Measurements from ENCODE around the gene CARD8. TPM values are rescaled to one million over a fixed set of nuclear protein-coding genes. Genes with fewer than 3 reads are reported as not detected.
"Not testable (repeated sequence)": the region's sequence is repeated elsewhere in the genome, so short reads cannot be mapped to it uniquely, and the experiment has no call there.

CARD8 gene
- total and polyA plus RNA-seq, 9 donors = 29.3 to 42.6 (median 35.7) TPM

GRCh38 chr19:48269617-48270026, 13.9 kb upstream of the CARD8 start:
- not testable (repeated sequence) for H3K9me3 ChIP-seq (replicated peaks; ENCODE audit: control insufficient read depth, low read depth, low read length); H3K36me3 ChIP-seq (ENCODE audit: control insufficient read depth, insufficient read depth, low read length); H3K27ac ChIP-seq (ENCODE audit: low read length); DNase-seq; H3K4me3 ChIP-seq (ENCODE audit: low read length); H3K4me1 ChIP-seq (ENCODE audit: control insufficient read depth, insufficient read depth, low read length); H3K27me3 ChIP-seq (ENCODE audit: control insufficient read depth, insufficient read depth, low read length)
- 51% methylated on average over 3 of the region's 6 CpGs for WGBS (ENCODE audit: insufficient coverage)

DNA sequence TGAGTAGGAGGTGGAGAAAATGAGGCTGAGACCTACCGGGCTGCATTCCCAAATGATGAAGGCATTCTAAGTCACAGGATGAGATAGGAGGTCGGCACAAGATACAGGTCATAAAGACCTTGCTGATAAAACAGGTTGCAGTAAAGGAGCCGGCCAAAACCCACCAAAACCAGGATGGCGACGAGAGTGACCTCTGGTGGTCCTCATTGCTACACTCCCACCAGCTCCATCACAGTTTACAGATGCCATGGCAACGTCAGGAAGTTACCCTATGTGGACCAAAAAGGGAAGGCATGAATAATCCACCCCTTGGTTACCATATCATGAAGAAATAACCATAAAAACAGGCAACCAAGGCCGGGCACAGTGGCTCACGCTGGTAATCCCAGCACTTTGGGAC, 9.6 kb upstream of the CARD8 start:
- H3K9me3 ChIP-seq (replicated peaks; ENCODE audit: control insufficient read depth, low read depth, low read length); H3K27ac ChIP-seq (ENCODE audit: low read length); H3K36me3 ChIP-seq (ENCODE audit: control insufficient read depth, insufficient read depth, low read length); DNase-seq; H3K27me3 ChIP-seq (ENCODE audit: control insufficient read depth, insufficient read depth, low read length); H3K4me1 ChIP-seq (ENCODE audit: control insufficient read depth, insufficient read depth, low read length); H3K4me3 ChIP-seq (ENCODE audit: low read length): not testable (repeated sequence)
- 26% methylated on average over 5 of the region's 8 CpGs for WGBS (ENCODE audit: insufficient coverage)

GRCh38 chr19:48260359-48260714, 4.6 kb upstream of the CARD8 start:
- H3K4me1 ChIP-seq (ENCODE audit: control insufficient read depth, insufficient read depth, low read length); DNase-seq; H3K9me3 ChIP-seq (replicated peaks; ENCODE audit: control insufficient read depth, low read depth, low read length); H3K27me3 ChIP-seq (ENCODE audit: control insufficient read depth, insufficient read depth, low read length); H3K27ac ChIP-seq (ENCODE audit: low read length); H3K4me3 ChIP-seq (ENCODE audit: low read length); H3K36me3 ChIP-seq (ENCODE audit: control insufficient read depth, insufficient read depth, low read length): not testable (repeated sequence)
- WGBS (ENCODE audit: insufficient coverage) = no CpG with 5 or more reads among the region's 8 CpGs

DNA sequence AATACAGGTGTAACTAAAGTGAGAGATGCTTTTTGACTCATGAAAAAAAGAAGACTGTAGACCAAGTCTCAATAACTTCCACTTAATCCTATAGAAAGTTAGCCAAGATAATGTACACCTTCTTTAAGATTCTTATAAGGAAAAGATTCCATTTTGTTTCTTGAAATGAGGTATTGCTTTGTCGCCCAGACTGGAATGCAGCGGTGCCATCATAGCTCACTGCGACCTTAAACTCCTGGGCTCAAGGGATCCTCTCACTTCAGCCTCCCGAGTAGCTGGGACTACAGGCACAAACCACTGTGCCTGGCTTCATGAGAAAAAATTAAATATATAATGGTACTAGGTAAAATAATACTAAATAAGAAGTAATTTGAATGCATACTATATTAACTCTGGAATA, 3.3 kb upstream of the CARD8 start:
- H3K4me3 ChIP-seq (ENCODE audit: low read length); H3K36me3 ChIP-seq (ENCODE audit: control insufficient read depth, insufficient read depth, low read length); H3K27ac ChIP-seq (ENCODE audit: low read length); H3K9me3 ChIP-seq (replicated peaks; ENCODE audit: control insufficient read depth, low read depth, low read length); DNase-seq; H3K27me3 ChIP-seq (ENCODE audit: control insufficient read depth, insufficient read depth, low read length): not testable (repeated sequence)
- 56% methylated on average over 3 of the region's 4 CpGs for WGBS (ENCODE audit: insufficient coverage)
- peaks cover 11% of the 10 kb centered on the region for H3K4me1 ChIP-seq (ENCODE audit: control insufficient read depth, insufficient read depth, low read length)

GRCh38 chr19:48258350-48258749, 2.6 kb upstream of the CARD8 start:
- H3K4me3 ChIP-seq (ENCODE audit: low read length) = no peak overlapping the region
- DNase-seq = no peak
- H3K27ac ChIP-seq (ENCODE audit: low read length) = peak overlapping the region; percentile 52

DNA sequence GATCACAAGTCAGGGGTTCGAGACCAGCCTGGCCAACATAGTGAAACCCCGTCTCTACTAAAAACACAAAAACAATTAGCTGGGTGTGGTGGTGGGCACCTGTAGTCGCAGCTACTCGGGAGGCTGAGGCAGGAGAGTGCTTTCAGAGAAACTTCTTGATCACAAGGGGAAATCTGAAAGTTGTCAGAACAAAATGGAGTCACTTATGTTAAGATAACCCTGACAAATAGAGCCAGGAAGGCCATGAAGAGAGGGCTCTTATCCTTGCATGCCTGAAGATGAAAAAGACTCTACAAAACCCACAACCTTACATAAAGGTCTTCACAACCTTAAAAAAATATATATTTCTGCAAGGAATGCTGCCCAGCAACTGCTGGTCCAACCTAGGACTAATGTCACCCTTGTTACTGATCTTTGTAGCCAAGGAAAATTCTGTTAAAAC, 1.2 kb downstream of the CARD8 start:
- DNase-seq = no peak
- Histone ChIP-seq H3K4me3 (ENCODE audit: low read length) (peak overlapping the region; percentile 94), H3K27me3 (ENCODE audit: control insufficient read depth, insufficient read depth, low read length) (no peaks in the 10 kb centered on the region), H3K9me3 (replicated peaks; ENCODE audit: control insufficient read depth, low read depth, low read length) (no peaks in the 10 kb centered on the region), H3K4me1 (ENCODE audit: control insufficient read depth, insufficient read depth, low read length) (peaks cover 9% of the 10 kb centered on the region), H3K27ac (ENCODE audit: low read length) (no peak overlapping the region), H3K36me3 (ENCODE audit: control insufficient read depth, insufficient read depth, low read length) (peaks cover 4% of the 10 kb centered on the region)
- no CpG with 5 or more reads among the region's 4 CpGs for WGBS (ENCODE audit: insufficient coverage)

More at GRCh38 chr19:48258350-48258749, 2.6 kb upstream of the CARD8 start:
- peaks cover 2% of the 10 kb centered on the region for H3K36me3 ChIP-seq (ENCODE audit: control insufficient read depth, insufficient read depth, low read length)
- 70% methylated on average over 1 of the region's 6 CpGs for WGBS (ENCODE audit: insufficient coverage)
- H3K9me3 ChIP-seq (replicated peaks; ENCODE audit: control insufficient read depth, low read depth, low read length) = no peaks in the 10 kb centered on the region
- H3K4me1 ChIP-seq (ENCODE audit: control insufficient read depth, insufficient read depth, low read length) = peaks cover 11% of the 10 kb centered on the region
- H3K27me3 ChIP-seq (ENCODE audit: control insufficient read depth, insufficient read depth, low read length) = no peaks in the 10 kb centered on the region

DNA sequence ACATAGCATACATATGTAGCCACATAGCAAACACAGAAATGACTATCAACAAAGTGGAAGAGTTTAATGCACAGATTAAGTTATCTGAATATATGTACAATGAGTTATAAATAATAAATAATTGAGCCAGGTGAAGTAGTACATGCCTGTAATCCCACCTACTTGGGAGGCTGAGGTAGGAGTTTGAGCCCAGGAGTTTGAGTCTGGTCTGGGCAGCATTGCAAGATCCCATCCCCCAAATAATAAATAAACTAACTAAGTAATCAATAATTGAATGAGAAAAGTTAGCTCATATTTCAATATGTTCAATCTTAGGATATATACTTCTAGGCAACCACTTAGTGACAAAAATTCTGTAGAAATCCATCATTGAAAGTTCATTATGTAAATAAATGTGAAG, 1.7 kb downstream of the CARD8 start:
- Histone ChIP-seq H3K27me3 (ENCODE audit: control insufficient read depth, insufficient read depth, low read length) (no peaks in the 10 kb centered on the region), H3K27ac (ENCODE audit: low read length) (no peak overlapping the region), H3K9me3 (replicated peaks; ENCODE audit: control insufficient read depth, low read depth, low read length) (no peaks in the 10 kb centered on the region), H3K4me1 (ENCODE audit: control insufficient read depth, insufficient read depth, low read length) (peaks cover 9% of the 10 kb centered on the region), H3K36me3 (ENCODE audit: control insufficient read depth, insufficient read depth, low read length) (peaks cover 7% of the 10 kb centered on the region), H3K4me3 (ENCODE audit: low read length) (no peak overlapping the region)
- no peak for DNase-seq

DNA sequence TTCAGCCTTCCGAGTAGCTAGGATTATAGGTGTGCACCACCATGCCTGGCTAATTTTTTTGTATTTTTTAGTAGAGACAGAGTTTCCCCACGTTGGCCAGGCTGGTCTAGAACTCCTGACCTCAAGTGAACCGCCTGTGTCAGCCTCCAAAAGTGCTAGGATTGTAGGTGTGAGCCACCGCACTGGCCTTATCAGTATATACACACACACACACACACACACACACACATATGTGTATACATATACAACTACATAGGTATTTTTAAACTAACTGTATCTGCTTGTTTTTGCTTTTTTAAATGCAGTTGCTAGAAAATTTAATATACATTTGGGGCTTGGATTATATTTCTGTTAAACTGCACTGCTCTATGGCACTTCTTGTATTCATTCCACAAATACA, 3.1 kb downstream of the CARD8 start:
- no peaks in the 10 kb centered on the region for H3K27me3 ChIP-seq (ENCODE audit: control insufficient read depth, insufficient read depth, low read length)
- H3K4me3 ChIP-seq (ENCODE audit: low read length) = no peak overlapping the region
- H3K27ac ChIP-seq (ENCODE audit: low read length) = no peak overlapping the region
- H3K4me1 ChIP-seq (ENCODE audit: control insufficient read depth, insufficient read depth, low read length) = peaks cover 9% of the 10 kb centered on the region
- DNase-seq = no peak
- no peaks in the 10 kb centered on the region for H3K9me3 ChIP-seq (replicated peaks; ENCODE audit: control insufficient read depth, low read depth, low read length)
- peaks cover 7% of the 10 kb centered on the region for H3K36me3 ChIP-seq (ENCODE audit: control insufficient read depth, insufficient read depth, low read length)
- WGBS (ENCODE audit: insufficient coverage) = no CpG with 5 or more reads among the region's 4 CpGs

DNA sequence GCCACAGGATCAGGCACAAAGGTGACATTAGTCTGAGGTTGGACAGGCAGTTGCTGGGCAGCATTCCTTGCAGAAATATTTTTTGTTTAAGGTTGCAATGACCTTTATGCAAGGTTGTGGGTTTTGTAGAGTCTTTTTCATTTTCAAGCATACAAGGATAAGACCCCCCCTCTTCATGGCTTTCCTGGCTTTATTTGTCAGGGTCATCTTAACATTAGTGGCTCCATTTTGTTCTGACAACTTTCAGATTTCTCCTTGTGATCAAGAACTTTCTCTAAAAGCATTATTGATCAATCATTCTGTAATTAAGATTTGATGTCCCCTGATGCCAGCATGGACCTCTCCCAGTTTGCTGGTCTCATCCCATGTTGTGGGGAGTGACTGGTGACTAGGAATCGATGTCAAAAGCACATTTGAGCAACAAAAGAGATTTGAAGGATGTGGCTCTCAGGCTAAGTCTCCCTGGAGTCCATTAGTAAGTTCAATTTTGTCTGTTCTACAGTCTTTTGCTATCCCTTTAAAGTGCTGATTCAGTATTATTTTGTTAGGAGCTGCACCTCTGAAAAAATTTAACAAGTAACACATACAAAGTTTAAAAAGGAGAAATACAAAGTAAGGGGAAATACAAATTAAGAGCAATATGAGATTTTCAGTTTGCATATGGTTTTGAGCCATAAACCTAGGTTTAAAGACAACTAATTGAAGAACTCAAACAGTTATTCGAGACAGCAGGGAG, 5.3 kb downstream of the CARD8 start:
- Histone ChIP-seq H3K4me1 (ENCODE audit: control insufficient read depth, insufficient read depth, low read length) (peaks cover 9% of the 10 kb centered on the region), H3K9me3 (replicated peaks; ENCODE audit: control insufficient read depth, low read depth, low read length) (no peaks in the 10 kb centered on the region), H3K36me3 (ENCODE audit: control insufficient read depth, insufficient read depth, low read length) (peaks cover 14% of the 10 kb centered on the region), H3K4me3 (ENCODE audit: low read length) (no peak overlapping the region), H3K27me3 (ENCODE audit: control insufficient read depth, insufficient read depth, low read length) (no peaks in the 10 kb centered on the region), H3K27ac (ENCODE audit: low read length) (peak overlapping the region; percentile 71)
- WGBS (ENCODE audit: insufficient coverage) = no CpG with 5 or more reads among the region's 2 CpGs
- DNase-seq = no peak

- WGBS (ENCODE audit: insufficient coverage) = 80% methylated on average over 1 of the region's 13 CpGs
- Histone ChIP-seq H3K27me3 (ENCODE audit: control insufficient read depth, insufficient read depth, low read length) (no peaks in the 10 kb centered on the region), H3K36me3 (ENCODE audit: control insufficient read depth, insufficient read depth, low read length) (peaks cover 14% of the 10 kb centered on the region), H3K27ac (ENCODE audit: low read length) (peak overlapping the region; percentile 87), H3K9me3 (replicated peaks; ENCODE audit: control insufficient read depth, low read depth, low read length) (no peaks in the 10 kb centered on the region), H3K4me1 (ENCODE audit: control insufficient read depth, insufficient read depth, low read length) (peaks cover 3% of the 10 kb centered on the region), H3K4me3 (ENCODE audit: low read length) (peak overlapping the region; percentile 26)
- DNase-seq = peak; percentile 82
These were observed 6.2 kb downstream of the CARD8 start for GRCh38 chr19:48249502-48250014.

All from muscle of leg (tissue), 11 donors.